ENCODE results near the gene TMEM141.
"Not testable (repeated sequence)": the region's sequence is repeated elsewhere in the genome, so short reads cannot be mapped to it uniquely, and the experiment has no call there.

Gene TMEM141

DNA sequence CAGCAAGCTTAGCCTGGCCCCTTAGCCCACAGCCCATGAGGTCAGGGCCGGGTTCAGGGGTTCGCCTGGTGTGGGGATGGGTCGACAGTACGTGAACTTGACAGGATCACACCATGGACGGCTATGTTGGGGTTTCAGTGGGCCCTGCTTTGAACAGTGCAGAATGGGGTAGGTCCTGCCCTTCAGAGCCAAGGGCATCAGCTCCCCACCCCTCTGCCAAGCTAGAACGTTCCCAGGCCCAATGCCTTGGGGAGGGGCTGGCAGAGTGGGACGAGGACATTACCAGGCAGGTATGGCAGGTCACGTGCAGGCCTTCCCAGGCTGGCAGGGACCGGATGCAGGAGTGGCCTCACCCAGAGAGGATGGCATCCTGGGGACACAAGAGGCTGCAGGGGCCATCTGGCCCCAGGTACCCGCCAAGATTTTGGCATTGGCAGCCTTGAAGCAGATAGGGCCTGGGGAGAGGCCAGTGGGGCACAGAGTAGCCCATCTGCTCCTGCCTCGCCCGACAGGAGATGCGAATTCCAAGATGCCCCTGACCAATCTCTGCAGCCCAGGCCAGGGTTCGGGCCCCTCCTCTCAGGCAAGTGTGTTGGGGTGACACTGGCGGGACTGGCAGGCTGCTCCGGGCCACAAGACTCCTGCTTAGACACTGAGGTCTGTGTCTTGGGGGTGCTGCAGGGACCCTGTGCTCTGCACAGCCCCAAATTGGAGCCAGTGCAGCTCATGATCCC is 50.7 kb downstream of the TMEM141 start:
- 54 to 59% methylated on average over 16 of the region's 16 CpGs for WGBS, 2 experiments
- H3K27ac ChIP-seq (ENCODE audit: insufficient read depth, low read depth, low read length, poor library complexity, severe bottlenecking): peak overlapping the region; percentile 50
- not testable (repeated sequence) for H3K9me3 ChIP-seq (ENCODE audit: control insufficient read depth, low read length); H3K36me3 ChIP-seq (ENCODE audit: control insufficient read depth, insufficient read depth, low read length); H3K4me3 ChIP-seq (ENCODE audit: insufficient read depth, low read depth, low read length)
- H3K27me3 ChIP-seq (ENCODE audit: control insufficient read depth, insufficient read depth, low read length, poor library complexity, severe bottlenecking): peaks cover 26% of the 10 kb centered on the region
- peaks cover 41% of the 10 kb centered on the region for H3K4me1 ChIP-seq (ENCODE audit: control insufficient read depth, insufficient read depth, low read length)

DNA sequence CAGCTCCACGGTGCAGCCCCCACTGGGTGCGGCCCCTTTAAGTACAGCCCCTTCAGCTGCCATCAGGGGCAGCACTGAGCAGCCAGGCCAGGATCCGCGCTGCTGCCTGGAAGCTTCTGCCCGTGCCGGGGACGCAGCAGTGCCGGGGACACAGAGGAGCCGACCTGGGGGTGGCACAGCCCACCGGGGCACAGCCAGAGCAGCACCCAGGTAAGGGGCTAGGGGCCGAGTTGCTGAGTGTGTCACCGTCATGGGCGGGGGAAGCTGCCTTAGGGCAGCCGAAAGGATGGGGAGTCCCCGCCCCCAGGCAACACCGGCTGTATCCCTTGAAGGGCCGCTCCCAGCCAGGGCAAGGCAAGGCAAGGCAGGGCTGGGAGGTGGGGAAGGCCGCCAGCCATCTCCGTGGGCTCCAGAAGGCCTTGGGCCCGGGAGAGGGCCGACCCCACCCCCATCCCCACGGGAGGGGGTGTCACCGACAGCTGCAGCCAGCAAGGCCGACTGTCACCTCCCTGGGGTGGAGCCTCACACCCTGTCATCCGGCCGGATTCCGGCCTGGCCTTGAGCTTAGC is 51.3 kb downstream of the TMEM141 start, which contains the start of gene AJM1:
Gene AJM1 (plus strand): TSS at position 99 of the 569 bp plus-strand sequence. CDS start 1,937 bp downstream, outside the sequence.
- Histone ChIP-seq H3K27me3 (ENCODE audit: control insufficient read depth, insufficient read depth, low read length, poor library complexity, severe bottlenecking) (peaks cover 29% of the 10 kb centered on the region), H3K4me3 (ENCODE audit: insufficient read depth, low read depth, low read length) (peak within 1 kb of the TSS; percentile 16), H3K4me1 (ENCODE audit: control insufficient read depth, insufficient read depth, low read length) (peaks cover 41% of the 10 kb centered on the region), H3K27ac (ENCODE audit: insufficient read depth, low read depth, low read length, poor library complexity, severe bottlenecking) (peak within 1 kb of the TSS; percentile 50)
- 6 to 8% methylated on average over 21 to 24 of the region's 27 CpGs for WGBS, 2 experiments
- not testable (repeated sequence) for H3K9me3 ChIP-seq (ENCODE audit: control insufficient read depth, low read length); H3K36me3 ChIP-seq (ENCODE audit: control insufficient read depth, insufficient read depth, low read length)
